GM20000 (cell line): ENCODE measurements around the gene APOLD1.
"Not testable (repeated sequence)": the region's sequence is repeated elsewhere in the genome, so short reads cannot be mapped to it uniquely, and the experiment has no call there.

Experiments
- DNase-seq: peaks from one replicate; pipeline ENCODE4 v3.0.0; 2012; ENCODE audit warnings: low spot score
- TF ChIP-seq, protein P1 (sequence below): IDR thresholded peaks from 2 replicates; pipeline ENCODE4 v1.5.1; 2012; ENCODE audit warnings: mild to moderate bottlenecking, control low read depth; ENCODE audit errors: extremely low read depth, missing control alignments

APOLD1 gene

DNA sequence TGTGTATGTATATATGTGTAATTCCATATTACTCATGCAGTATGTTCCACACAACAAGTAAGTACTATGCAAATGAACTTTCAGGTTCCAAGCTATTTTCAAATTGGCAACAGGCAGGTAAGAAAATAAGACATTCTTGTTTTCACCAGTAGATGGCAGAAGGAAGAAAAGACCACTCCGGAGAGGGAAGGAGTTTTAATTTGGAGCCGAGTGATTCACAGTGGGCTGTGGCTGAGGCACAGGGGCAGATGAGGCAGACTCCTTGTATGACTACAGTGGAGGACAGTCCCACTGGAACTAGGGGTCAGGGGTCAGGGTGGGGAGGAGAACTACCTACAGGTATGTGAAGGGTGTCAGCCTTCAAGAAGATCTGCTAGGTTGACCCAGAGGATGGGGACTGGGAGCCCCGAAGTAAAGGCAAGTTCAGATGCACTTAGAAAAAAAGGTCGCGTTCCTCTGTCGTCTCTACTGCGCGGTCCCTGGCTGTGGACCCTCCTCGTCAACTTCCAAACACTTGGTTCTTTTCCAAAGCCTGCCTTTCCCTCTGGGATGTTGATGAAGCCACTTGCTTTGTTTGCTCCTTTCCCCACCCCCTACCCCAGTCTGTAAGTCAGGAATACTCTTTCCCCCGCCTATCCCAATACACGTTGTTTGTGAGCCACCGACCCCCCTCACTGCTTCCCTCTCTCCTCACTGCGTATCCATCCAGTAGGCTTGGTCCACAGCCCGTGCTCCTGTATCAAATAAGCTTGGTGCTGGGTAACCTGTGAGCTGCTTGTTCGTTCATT is 51.8 kb downstream of the APOLD1 start:
- TF ChIP-seq, protein P1, sequence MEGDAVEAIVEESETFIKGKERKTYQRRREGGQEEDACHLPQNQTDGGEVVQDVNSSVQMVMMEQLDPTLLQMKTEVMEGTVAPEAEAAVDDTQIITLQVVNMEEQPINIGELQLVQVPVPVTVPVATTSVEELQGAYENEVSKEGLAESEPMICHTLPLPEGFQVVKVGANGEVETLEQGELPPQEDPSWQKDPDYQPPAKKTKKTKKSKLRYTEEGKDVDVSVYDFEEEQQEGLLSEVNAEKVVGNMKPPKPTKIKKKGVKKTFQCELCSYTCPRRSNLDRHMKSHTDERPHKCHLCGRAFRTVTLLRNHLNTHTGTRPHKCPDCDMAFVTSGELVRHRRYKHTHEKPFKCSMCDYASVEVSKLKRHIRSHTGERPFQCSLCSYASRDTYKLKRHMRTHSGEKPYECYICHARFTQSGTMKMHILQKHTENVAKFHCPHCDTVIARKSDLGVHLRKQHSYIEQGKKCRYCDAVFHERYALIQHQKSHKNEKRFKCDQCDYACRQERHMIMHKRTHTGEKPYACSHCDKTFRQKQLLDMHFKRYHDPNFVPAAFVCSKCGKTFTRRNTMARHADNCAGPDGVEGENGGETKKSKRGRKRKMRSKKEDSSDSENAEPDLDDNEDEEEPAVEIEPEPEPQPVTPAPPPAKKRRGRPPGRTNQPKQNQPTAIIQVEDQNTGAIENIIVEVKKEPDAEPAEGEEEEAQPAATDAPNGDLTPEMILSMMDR: peak; percentile 24
- peak; percentile 59 for DNase-seq

DNA sequence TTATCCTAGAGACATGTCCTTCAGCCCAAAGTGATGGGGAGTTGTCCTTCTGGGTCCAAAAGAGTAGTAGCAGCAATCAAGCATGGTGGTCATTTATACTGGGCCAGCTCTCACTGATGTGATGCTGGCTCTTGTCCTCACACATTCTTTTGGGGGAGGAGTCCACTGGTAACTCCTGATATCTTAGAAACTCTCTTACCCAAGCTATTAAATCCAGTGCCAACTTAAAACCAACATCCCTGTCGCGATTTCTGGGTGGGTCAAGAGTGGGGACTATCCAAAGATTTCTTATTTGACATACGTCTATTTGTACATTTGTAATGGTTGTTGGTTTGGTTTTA is 52.3 kb downstream of the APOLD1 start:
- TF ChIP-seq, protein P1: no peak
- no peak for DNase-seq

DNA sequence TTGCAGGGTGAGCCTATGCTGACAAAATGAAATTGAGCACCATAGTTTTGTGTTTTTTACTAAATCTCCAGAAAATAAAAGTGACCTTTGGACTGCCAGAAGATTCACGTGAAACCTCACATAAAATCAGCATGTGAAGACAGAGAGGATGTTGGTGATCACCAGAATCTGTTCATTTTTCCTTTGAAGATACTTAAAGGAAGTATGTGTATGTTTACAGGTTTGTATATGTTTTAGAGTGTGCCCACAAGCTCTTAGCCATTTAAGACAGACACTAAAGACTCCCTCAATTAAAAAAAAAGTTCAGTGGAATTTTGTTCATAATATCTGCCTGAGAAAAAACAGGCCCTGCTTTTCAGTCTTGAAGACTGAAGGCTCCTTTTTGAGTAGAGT is 53.5 kb downstream of the APOLD1 start:
- TF ChIP-seq, protein P1: no peak
- no peak for DNase-seq

DNA sequence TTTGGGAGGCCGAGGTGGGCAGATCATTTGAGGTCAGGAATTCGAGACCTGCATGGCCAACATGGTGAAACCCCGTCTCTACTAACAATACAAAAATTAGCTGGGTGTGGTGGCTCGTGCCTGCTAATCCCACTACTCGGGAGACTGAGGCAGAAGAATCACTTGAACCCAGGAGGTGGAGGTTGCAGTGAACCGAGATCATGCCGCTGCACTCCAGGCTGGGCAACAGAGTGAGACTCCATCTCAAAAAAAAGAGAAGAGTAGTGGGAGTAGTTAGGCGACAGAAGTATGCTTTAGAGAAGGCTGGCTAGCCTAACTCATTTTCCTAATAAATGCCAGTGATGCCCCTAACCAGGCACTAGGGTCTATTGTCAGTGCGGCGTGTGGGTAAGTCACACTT is 54.0 kb downstream of the APOLD1 start:
- not testable (repeated sequence) for DNase-seq

DNA sequence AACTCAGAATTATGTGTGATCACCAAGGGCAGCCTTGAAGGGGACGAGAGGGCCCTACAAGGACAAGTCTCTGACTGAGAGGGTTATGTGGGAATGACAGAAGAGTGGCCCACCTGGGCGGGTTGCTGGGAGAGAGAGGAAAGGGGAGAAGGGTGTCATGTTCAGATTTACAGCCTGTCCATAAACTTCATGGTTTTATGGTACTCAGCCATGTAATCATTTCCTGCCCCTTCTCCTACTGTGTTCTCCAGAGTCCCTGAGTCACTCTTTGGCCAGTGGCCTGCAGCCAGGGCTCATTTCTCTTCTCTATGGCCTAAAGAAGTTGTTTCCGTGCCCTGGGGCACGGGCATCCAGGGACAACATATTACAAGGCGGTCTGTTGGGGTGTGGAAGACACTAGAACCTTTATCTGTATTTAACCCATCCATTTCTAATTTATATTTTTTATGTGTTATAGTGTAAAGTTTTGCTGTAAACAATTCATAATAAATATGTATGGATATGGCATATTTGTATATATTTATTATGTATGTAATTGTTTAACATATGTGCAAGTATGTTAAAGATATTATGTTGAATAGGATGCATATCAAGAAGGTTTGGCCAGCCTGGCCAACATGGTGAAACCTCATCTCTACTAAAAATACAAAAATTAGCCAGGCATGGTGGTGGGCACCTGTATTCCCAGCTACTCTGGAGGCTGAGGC is 54.6 kb downstream of the APOLD1 start:
- TF ChIP-seq, protein P1: no peak
- DNase-seq: no peak

DNA sequence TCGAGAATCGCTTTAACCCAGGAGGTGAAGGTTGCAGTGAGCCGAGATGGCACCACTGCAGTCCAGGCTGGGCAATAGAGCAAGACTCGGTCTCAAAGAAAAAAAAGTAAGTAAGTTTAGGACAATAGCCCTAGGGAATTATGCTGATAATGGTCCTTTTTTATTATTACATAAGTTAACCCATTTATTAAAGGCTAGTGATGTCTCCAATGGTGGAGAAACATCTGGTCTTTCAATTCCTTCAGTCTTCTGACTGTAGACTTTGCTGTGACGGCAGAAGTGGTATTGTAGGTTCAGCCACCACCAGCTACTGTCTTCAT is 55.1 kb downstream of the APOLD1 start:
- TF ChIP-seq, protein P1: no peak
- no peak for DNase-seq
